Stimulated activated CD8-positive, alpha-beta memory T cell treated with anti-CD3 and anti-CD28 coated beads, Interleukin-2, amount 100 ng/mL, for 48 hours (primary cell): ENCODE data around the gene CRELD2.

Experiments
- DNase-seq, 2 donors: peaks; one replicate each; pipeline ENCODE4 v3.0.0-alpha.2; 2020; ENCODE audit warnings: low read depth in 2 of 2

Gene CRELD2

GRCh38 chr22:49929994-49930575 is 11.7 kb downstream of the CRELD2 start:
- DNase-seq = no peak

GRCh38 chr22:49930596-49931412 is 12.4 kb downstream of the CRELD2 start:
- DNase-seq = no peak

GRCh38 chr22:49933236-49934159 is 15.1 kb downstream of the CRELD2 start:
- no peak for DNase-seq

GRCh38 chr22:49934160-49934890 is 15.9 kb downstream of the CRELD2 start:
- no peak for DNase-seq

GRCh38 chr22:49934891-49935557 is 16.6 kb downstream of the CRELD2 start:
- DNase-seq = peak; percentile 92 to 95

GRCh38 chr22:49935561-49935960 is 17.1 kb downstream of the CRELD2 start:
- no peak for DNase-seq

- peak; percentile 99 for DNase-seq
Observed at GRCh38 chr22:49936018-49936972, 17.9 kb downstream of the CRELD2 start.

- DNase-seq = no peak
Observed at GRCh38 chr22:49936973-49937757, 18.7 kb downstream of the CRELD2 start.

GRCh38 chr22:49937758-49938564 is 19.5 kb downstream of the CRELD2 start:
- no peak for DNase-seq

- DNase-seq = no peak
Observed at GRCh38 chr22:49938565-49939136, 20.2 kb downstream of the CRELD2 start.

- no peak for DNase-seq
Observed at GRCh38 chr22:49941507-49942316, 23.3 kb downstream of the CRELD2 start.

GRCh38 chr22:49942565-49943404 is 24.4 kb downstream of the CRELD2 start:
- DNase-seq = no peak

- DNase-seq = no peak
Observed at GRCh38 chr22:49943405-49943765, 25.0 kb downstream of the CRELD2 start.

- no peak for DNase-seq
Observed at GRCh38 chr22:49943771-49944398, 25.5 kb downstream of the CRELD2 start.

GRCh38 chr22:49944399-49944891 is 26.0 kb downstream of the CRELD2 start:
- DNase-seq = no peak
